ENCODE measurements around the gene COL15A1.

COL15A1 gene

DNA sequence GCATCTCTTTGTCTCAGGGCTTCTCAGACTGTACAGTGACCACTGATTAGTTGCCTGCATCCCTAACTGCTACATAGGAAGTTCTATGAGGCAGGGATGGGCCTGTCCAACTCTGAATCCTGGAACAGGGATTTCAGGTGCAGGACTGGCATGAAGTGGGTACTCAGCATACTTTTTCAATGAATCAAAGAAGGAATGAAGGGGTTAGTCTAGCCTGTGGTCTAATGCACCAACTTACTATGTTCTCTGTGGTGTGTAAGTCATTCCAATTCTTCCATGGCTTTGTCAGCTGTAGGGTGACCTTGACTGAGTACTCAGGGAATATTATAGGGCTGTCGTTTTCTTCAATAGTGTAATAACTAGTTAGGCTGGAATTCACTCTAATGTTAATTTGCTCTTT, 8.3 kb downstream of the COL15A1 start:
- DNase-seq (ENCODE audit: low read depth in 2 of 2), result no peak
- no peak overlapping the region for H3K4me3 ChIP-seq (replicated peaks in 1 of 2; ENCODE audit: low read depth in 2 of 2, low read length in 2 of 2)
- TF ChIP-seq, protein P1, sequence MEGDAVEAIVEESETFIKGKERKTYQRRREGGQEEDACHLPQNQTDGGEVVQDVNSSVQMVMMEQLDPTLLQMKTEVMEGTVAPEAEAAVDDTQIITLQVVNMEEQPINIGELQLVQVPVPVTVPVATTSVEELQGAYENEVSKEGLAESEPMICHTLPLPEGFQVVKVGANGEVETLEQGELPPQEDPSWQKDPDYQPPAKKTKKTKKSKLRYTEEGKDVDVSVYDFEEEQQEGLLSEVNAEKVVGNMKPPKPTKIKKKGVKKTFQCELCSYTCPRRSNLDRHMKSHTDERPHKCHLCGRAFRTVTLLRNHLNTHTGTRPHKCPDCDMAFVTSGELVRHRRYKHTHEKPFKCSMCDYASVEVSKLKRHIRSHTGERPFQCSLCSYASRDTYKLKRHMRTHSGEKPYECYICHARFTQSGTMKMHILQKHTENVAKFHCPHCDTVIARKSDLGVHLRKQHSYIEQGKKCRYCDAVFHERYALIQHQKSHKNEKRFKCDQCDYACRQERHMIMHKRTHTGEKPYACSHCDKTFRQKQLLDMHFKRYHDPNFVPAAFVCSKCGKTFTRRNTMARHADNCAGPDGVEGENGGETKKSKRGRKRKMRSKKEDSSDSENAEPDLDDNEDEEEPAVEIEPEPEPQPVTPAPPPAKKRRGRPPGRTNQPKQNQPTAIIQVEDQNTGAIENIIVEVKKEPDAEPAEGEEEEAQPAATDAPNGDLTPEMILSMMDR (IDR thresholded peaks at IDR 0.05; ENCODE audit: low read depth, low read length), result no peak

GRCh38 chr9:98953581-98954243, 10.0 kb downstream of the COL15A1 start:
- TF ChIP-seq, protein P1 (IDR thresholded peaks at IDR 0.05; ENCODE audit: low read depth, low read length), result no peak
- H3K4me3 ChIP-seq (replicated peaks in 1 of 2; ENCODE audit: low read depth in 2 of 2, low read length in 2 of 2), result no peak overlapping the region
- no peak for DNase-seq (ENCODE audit: low read depth in 2 of 2)

DNA sequence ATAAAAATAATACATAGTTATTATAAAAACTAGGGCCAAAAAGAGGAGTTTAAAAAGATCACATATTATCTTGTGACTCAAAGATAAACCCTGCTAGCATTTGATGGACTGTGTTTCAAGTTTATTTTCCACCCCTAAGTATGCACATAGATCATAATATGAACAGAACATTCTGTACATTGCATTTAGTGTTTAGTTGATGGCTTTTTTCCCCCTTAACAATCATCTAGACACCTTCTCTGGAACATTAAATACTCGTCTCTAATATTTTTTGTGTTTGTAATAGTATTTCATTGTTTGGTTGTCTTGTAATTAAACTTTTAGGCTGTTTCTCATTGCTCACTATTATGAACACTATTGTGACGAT, 10.5 kb downstream of the COL15A1 start:
- TF ChIP-seq, protein P1 (IDR thresholded peaks at IDR 0.05; ENCODE audit: low read depth, low read length), result no peak
- H3K4me3 ChIP-seq (replicated peaks in 1 of 2; ENCODE audit: low read depth in 2 of 2, low read length in 2 of 2), result no peak overlapping the region
- DNase-seq (ENCODE audit: low read depth in 2 of 2), result no peak

- TF ChIP-seq, protein P1 (IDR thresholded peaks at IDR 0.05; ENCODE audit: low read depth, low read length), result no peak
- no peak overlapping the region for H3K4me3 ChIP-seq (replicated peaks in 1 of 2; ENCODE audit: low read depth in 2 of 2, low read length in 2 of 2)
- no peak for DNase-seq (ENCODE audit: low read depth in 2 of 2)
Measured at GRCh38 chr9:98955259-98955658, 11.6 kb downstream of the COL15A1 start.

GRCh38 chr9:98957826-98958225, 14.1 kb downstream of the COL15A1 start:
- no peak for DNase-seq (ENCODE audit: low read depth in 2 of 2)
- H3K4me3 ChIP-seq (replicated peaks in 1 of 2; ENCODE audit: low read depth in 2 of 2, low read length in 2 of 2), result no peak overlapping the region
- TF ChIP-seq, protein P1 (IDR thresholded peaks at IDR 0.05; ENCODE audit: low read depth, low read length), result no peak

GRCh38 chr9:98958271-98958984, 14.7 kb downstream of the COL15A1 start:
- peak; percentile 80 to 84 for DNase-seq (ENCODE audit: low read depth in 2 of 2)
- no peak overlapping the region for H3K4me3 ChIP-seq (replicated peaks in 1 of 2; ENCODE audit: low read depth in 2 of 2, low read length in 2 of 2)
- TF ChIP-seq, protein P1 (IDR thresholded peaks at IDR 0.05; ENCODE audit: low read depth, low read length), result no peak

Data from cardiac fibroblast (primary cell).